Measurements from ENCODE around the gene IGSF3.

GRCh38 chr1:116525440-116525839, 142.1 kb downstream of the IGSF3 start:
- TF ChIP-seq POLR2A (IDR thresholded peaks at IDR 0.05; ENCODE audit: low read depth, low read length) (peak; percentile 48; the same call in 1 of the 2 replicates), TAF1 (IDR thresholded peaks at IDR 0.05; ENCODE audit: borderline replicate concordance, low read depth, low read length) (no peak)
